K562 (cell line): ENCODE data around the gene HRH4. TPM values are rescaled to one million over a fixed set of nuclear protein-coding genes. Genes with fewer than 3 reads are reported as not detected.

Source experiments
- ATAC-seq: fragments of 200-7000 bp; cut with Tn5 transposase; 3 replicates; pipeline ENCODE4 v1.9.1; 2020; ENCODE audit warnings: moderate library complexity
- BruUV-seq: library from RNA; stranded (reverse); fragments of 400-500 nt; replicated peaks from 2 replicates; lab custom pipeline; 2021; lab: Mats Ljungman, UMichigan
- CTCF ChIA-PET: fragments of 300-600 bp; formaldehyde crosslinking; extraction: SDS; loops from one replicate; lab custom pipeline; 2021; ENCODE audit warnings: low intra/inter-chr PET ratio; lab: Yijun Ruan, JAX
- POLR2A ChIA-PET: fragments of 300-600, 350-650 bp; sonication (Branson Sonifier 250); formaldehyde crosslinking; extraction: SDS; loops from one replicate; lab custom pipeline; 2021; ENCODE audit warnings: antibody characterized with exemption, inconsistent platforms; lab: Yijun Ruan, JAX
- DNase-seq, 4 experiments: peaks; one replicate each; pipeline versions ENCODE4 v3.0.0 to v3.0.0-alpha.2; 2011 to 2018; ENCODE audit warnings: low spot score in 3 of 4, mixed read lengths in 3 of 4; ENCODE audit errors: extremely low read depth in 1 of 4
- FAIRE-seq: peaks from 2 replicates; lab custom pipeline; 2011; peaks lifted over from hg19 to GRCh38; lab: Jason Lieb, UNC
- H2AFZ ChIP-seq: 2 replicates; pipeline ENCODE4 v1.6.0; 2011; ENCODE audit warnings: low read depth, low read length, control low read depth, inconsistent platforms
- H3K27ac ChIP-seq: fragments of 200-600 bp; 3 replicates; pipeline ENCODE4 v1.8.0; 2011; ENCODE audit warnings: low read depth, mild to moderate bottlenecking, control low read depth, inconsistent platforms, low read length, moderate library complexity, mixed read lengths; ENCODE audit errors: extremely low read depth
- H3K27me3 ChIP-seq, 2 experiments: fragments of 300-600 bp in 1 of 2; 2 replicates in 1 of 2; 3 replicates in 1 of 2; pipeline versions ENCODE4 v1.6.0 to v1.8.0; 2011; ENCODE audit warnings: inconsistent platforms in 2 of 2, low read length in 2 of 2, mild to moderate bottlenecking in 1 of 2, mixed read lengths in 1 of 2, moderate library complexity in 1 of 2; ENCODE audit not compliant: control insufficient read depth in 2 of 2, insufficient read depth in 2 of 2
- H3K36me3 ChIP-seq: fragments of 300-600 bp; 3 replicates; pipeline ENCODE4 v1.8.0; 2011; ENCODE audit warnings: mild to moderate bottlenecking, low read length, inconsistent platforms; ENCODE audit not compliant: control insufficient read depth, insufficient read depth
- H3K4me1 ChIP-seq, 2 experiments: fragments of 200-600 bp in 1 of 2; replicated peaks in 1 of 2; 2 replicates in 1 of 2; 3 replicates in 1 of 2; pipeline versions ENCODE4 v1.5.1 to v1.8.0; 2011; ENCODE audit warnings: inconsistent platforms in 2 of 2, low read length in 2 of 2, mild to moderate bottlenecking in 1 of 2, mixed read lengths in 1 of 2, moderate library complexity in 1 of 2; ENCODE audit not compliant: control insufficient read depth in 2 of 2, insufficient read depth in 2 of 2
- H3K4me2 ChIP-seq: 2 replicates; pipeline ENCODE4 v1.6.1; 2011; ENCODE audit warnings: low read length, control low read depth, inconsistent platforms, mixed read lengths; ENCODE audit not compliant: insufficient read depth
- H3K4me3 ChIP-seq: fragments of 200-600 bp; sonication (generic), shearing (Covaris generic); 2 replicates; pipeline ENCODE4 v1.5.1; 2016; ENCODE audit warnings: control low read depth, inconsistent platforms
- H3K79me2 ChIP-seq: fragments of 200-600 bp; 3 replicates; pipeline ENCODE4 v1.8.0; 2011; ENCODE audit warnings: low read length, inconsistent platforms; ENCODE audit not compliant: control insufficient read depth, insufficient read depth
- H3K9ac ChIP-seq, 2 experiments: 2 replicates each; pipeline versions ENCODE4 v1.6.0 to v1.6.1; 2011; ENCODE audit warnings: low read depth in 2 of 2, low read length in 2 of 2, control low read depth in 1 of 2, inconsistent platforms in 1 of 2, mild to moderate bottlenecking in 1 of 2, mixed read lengths in 1 of 2; ENCODE audit not compliant: insufficient read depth in 1 of 2
- H3K9me1 ChIP-seq: one replicate; pipeline ENCODE4 v1.6.0; 2011; ENCODE audit warnings: inconsistent platforms, mild to moderate bottlenecking, low read length, moderate library complexity; ENCODE audit not compliant: control insufficient read depth, insufficient read depth
- H3K9me3 ChIP-seq: replicated peaks from 2 replicates; pipeline ENCODE4 v1.5.1; 2011; ENCODE audit warnings: low read depth, low read length, inconsistent platforms; ENCODE audit not compliant: control insufficient read depth, insufficient read depth
- H4K20me1 ChIP-seq: replicated peaks from 2 replicates; pipeline ENCODE4 v1.6.1; 2011; ENCODE audit warnings: low read length, inconsistent platforms, mixed read lengths; ENCODE audit not compliant: control insufficient read depth, insufficient read depth
- ESRRA ChIP-seq: fragments of 450-650 bp; IDR thresholded peaks from 2 replicates; pipeline ENCODE4 v1.6.1; 2014; ENCODE audit warnings: low read depth, mild to moderate bottlenecking, moderate library complexity, borderline replicate concordance
- MEIS2 ChIP-seq: fragments of 450-650 bp; IDR thresholded peaks from 2 replicates; pipeline ENCODE4 v1.6.1; 2014; ENCODE audit warnings: mild to moderate bottlenecking; ENCODE audit not compliant: partially characterized antibody
- SREBF1 ChIP-seq: fragments of 150-350 bp; IDR thresholded peaks from 2 replicates; pipeline ENCODE4 v1.6.1; 2014; ENCODE audit warnings: antibody characterized with exemption, low read depth, low read length, borderline replicate concordance
- YY1 ChIP-seq, 3 experiments: IDR thresholded peaks; 2 replicates each; pipeline ENCODE4 v1.6.1; 2011; ENCODE audit warnings: low read length in 2 of 3, mild to moderate bottlenecking in 2 of 3, moderate library complexity in 2 of 3, borderline replicate concordance in 1 of 3, control low read depth in 1 of 3, low read depth in 1 of 3; ENCODE audit not compliant: insufficient read depth in 3 of 3, insufficient replicate concordance in 2 of 3, control insufficient read depth in 1 of 3, insufficient read length in 1 of 3; ENCODE audit errors: extremely low read depth in 1 of 3
- WGBS: fragments of 100-300 bp; shearing (Covaris generic); methylation state at CpG from one replicate; pipeline ENCODE4 v1.1.6; 2016; ENCODE audit warnings: low coverage, mixed read lengths; ENCODE audit not compliant: insufficient coverage; ENCODE audit errors: missing lambda C conversion rate; 5-methylcytosine and 5-hydroxymethylcytosine counted together
- in situ Hi-C: fragments of 300-500 bp; cut with MboI; formaldehyde crosslinking; loops from 4 replicates; pipeline ENCODE4 v1.15.0; 2018; ENCODE audit warnings: inconsistent platforms, mixed read lengths
- intact Hi-C: fragments of 100-400 bp; cut with micrococcal nuclease; formaldehyde crosslinking; loops from 2 replicates; pipeline ENCODE4 v1.14.2; 2022
- polyA plus RNA-seq, 8 experiments: library from polyadenylated mRNA; depleted of rRNA in 4 of 8; stranded (reverse) in 5 of 8; unstranded in 3 of 8; fragments of >200 nt; fragmentation: Nextera tagmentation in 2 of 8; fragmentation: Illumina TruSeq in 1 of 8; extraction: Ambion mirVana in 2 of 8; extraction: Trizol in 1 of 8; gene quantifications; 2 replicates each; pipeline versions ENCODE4 v1.2.1 to v1.2.3, GENCODE V29; 2011 to 2014; ENCODE audit warnings: inconsistent platforms in 1 of 8, missing spikeins in 1 of 8
- total RNA-seq, 7 experiments: library from RNA; depleted of rRNA in 6 of 7; stranded (reverse); fragments of >200 nt in 6 of 7; fragmentation: Illumina TruSeq in 2 of 7; extraction: Trizol in 2 of 7; gene quantifications; 2 replicates each; pipeline versions ENCODE4 v1.2.1 to v1.2.3, GENCODE V29; 2011 to 2021; ENCODE audit warnings: low replicate concordance in 1 of 7
- TF ChIP-seq, protein P1 (sequence below): fragments of 450-650 bp; formaldehyde crosslinking; IDR thresholded peaks from 2 replicates; pipeline ENCODE4 v1.4.0; 2020; ENCODE audit warnings: mild to moderate bottlenecking, mixed read lengths

The HRH4 gene
- total and polyA plus RNA-seq, 9 of the 15 experiments (the other 6 are each of a cell fraction or from before 2014, with no cell fraction given), result not detected

GRCh38 chr18:24506175-24506574 lies 45.7 kb downstream of the HRH4 start:
- H3K4me1 ChIP-seq, result no peaks in the 10 kb centered on the region
- H3K27ac ChIP-seq, result no peak overlapping the region
- no peaks in the 10 kb centered on the region for H3K79me2 ChIP-seq
- H3K9ac ChIP-seq, result no peak overlapping the region
- no peaks in the 10 kb centered on the region for H3K9me1 ChIP-seq
- DNase-seq (no peak), FAIRE-seq (no peak), ATAC-seq (no peak)
- in situ Hi-C loops, result no loop called here
- no peaks in the 10 kb centered on the region for H3K9me3 ChIP-seq
- TF ChIP-seq, protein P1, sequence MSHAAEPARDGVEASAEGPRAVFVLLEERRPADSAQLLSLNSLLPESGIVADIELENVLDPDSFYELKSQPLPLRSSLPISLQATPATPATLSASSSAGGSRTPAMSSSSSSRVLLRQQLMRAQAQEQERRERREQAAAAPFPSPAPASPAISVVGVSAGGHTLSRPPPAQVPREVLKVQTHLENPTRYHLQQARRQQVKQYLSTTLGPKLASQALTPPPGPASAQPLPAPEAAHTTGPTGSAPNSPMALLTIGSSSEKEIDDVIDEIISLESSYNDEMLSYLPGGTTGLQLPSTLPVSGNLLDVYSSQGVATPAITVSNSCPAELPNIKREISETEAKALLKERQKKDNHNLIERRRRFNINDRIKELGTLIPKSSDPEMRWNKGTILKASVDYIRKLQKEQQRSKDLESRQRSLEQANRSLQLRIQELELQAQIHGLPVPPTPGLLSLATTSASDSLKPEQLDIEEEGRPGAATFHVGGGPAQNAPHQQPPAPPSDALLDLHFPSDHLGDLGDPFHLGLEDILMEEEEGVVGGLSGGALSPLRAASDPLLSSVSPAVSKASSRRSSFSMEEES, result no peak
- no peak for TF ChIP-seq ESRRA
- no peak for TF ChIP-seq YY1 (IDR thresholded peaks at IDR 0.05; ENCODE audit: borderline replicate concordance in 1 of 3, control insufficient read depth in 1 of 3, extremely low read depth in 1 of 3, insufficient read depth in 3 of 3, insufficient read length in 1 of 3, insufficient replicate concordance in 2 of 3, low read depth in 1 of 3, low read length in 2 of 3)
- TF ChIP-seq MEIS2, result no peak
- no peak for TF ChIP-seq SREBF1
- no peak overlapping the region for H3K4me3 ChIP-seq
- ChIA-PET POLR2A (no interaction called here), CTCF (no interaction called here)
- 3% methylated on average over 6 of the region's 6 CpGs for WGBS
- no peaks in the 10 kb centered on the region for H4K20me1 ChIP-seq
- intact Hi-C loops, result no loop called here
- H3K36me3 ChIP-seq, result no peaks in the 10 kb centered on the region
- no peak overlapping the region for H3K4me2 ChIP-seq
- H2AFZ ChIP-seq, result no peak overlapping the region
- no TSS peak for BruUV-seq
- H3K27me3 ChIP-seq, result no peaks in the 10 kb centered on the region; a peak in 1 of 5 replicates
